Measurements from ENCODE around the gene KIF26A. TPM values are rescaled to one million over a fixed set of nuclear protein-coding genes. Genes with fewer than 3 reads are reported as not detected.

Gene KIF26A
- total RNA-seq, 4 donors from 2014 or later = 0.59 to 3.3 (median 1.5) TPM

- no peak for TF ChIP-seq CTCF (IDR thresholded peaks at IDR 0.05 in 4 of 5, conservative IDR thresholded peaks at IDR 0.05 in 1 of 5)
- no peak for TF ChIP-seq POLR2A (IDR thresholded peaks at IDR 0.05)
- Histone ChIP-seq H3K27me3 (peaks cover 2 to 57% (median 14%) of the 10 kb centered on the region in 3 donors), H3K4me3 (no peak overlapping the region)
Observed at GRCh38 chr14:104125011-104125410, 13.4 kb upstream of the KIF26A start.

GRCh38 chr14:104126753-104127152 lies 11.6 kb upstream of the KIF26A start:
- ATAC-seq = no peak

More at GRCh38 chr14:104125011-104125410, 13.4 kb upstream of the KIF26A start:
- intact Hi-C loops (cut with DNase I; ENCODE audit: low total_unique reads) = no loop called here
- ATAC-seq (no peak), DNase-seq (no peak)
- Histone ChIP-seq H3K9me3 (peaks cover 0 to 21% (median 0%) of the 10 kb centered on the region in 3 donors), H3K27ac (no peak overlapping the region), H3K4me1 (no peaks in the 10 kb centered on the region), H3K36me3 (no peaks in the 10 kb centered on the region)
- in situ Hi-C loops (cut with MboI; ENCODE audit: low sequenced_read_pairs in 4 of 4) = loop anchor here in 3 of 4 donors (25.0 kb wide), 2 partner anchors 437 to 512 kb away; no protein-coding TSS in a partner anchor

GRCh38 chr14:104128981-104129380 lies 9.4 kb upstream of the KIF26A start:
- Histone ChIP-seq H3K4me3 (no peak overlapping the region), H3K27me3 (peaks cover 0 to 33% (median 11%) of the 10 kb centered on the region in 3 donors), H3K9me3 (peaks cover 0 to 16% (median 0%) of the 10 kb centered on the region in 3 donors), H3K36me3 (no peaks in the 10 kb centered on the region), H3K4me1 (no peaks in the 10 kb centered on the region), H3K27ac (no peak overlapping the region)
- no peak for ATAC-seq
- no peak for DNase-seq
- intact Hi-C loops (cut with DNase I; ENCODE audit: low total_unique reads) (no loop called here), in situ Hi-C loops (cut with MboI; ENCODE audit: low sequenced_read_pairs in 4 of 4) (loop anchor here in 3 of 4 donors (25.0 kb wide), 2 partner anchors 433 to 508 kb away; no protein-coding TSS in a partner anchor)
- no peak for TF ChIP-seq CTCF (IDR thresholded peaks at IDR 0.05 in 4 of 5, conservative IDR thresholded peaks at IDR 0.05 in 1 of 5)
- no peak for TF ChIP-seq POLR2A (IDR thresholded peaks at IDR 0.05)

More at GRCh38 chr14:104126753-104127152, 11.6 kb upstream of the KIF26A start:
- Histone ChIP-seq H3K4me1 (no peaks in the 10 kb centered on the region), H3K9me3 (peaks cover 0 to 21% (median 0%) of the 10 kb centered on the region in 3 donors), H3K36me3 (no peaks in the 10 kb centered on the region), H3K27ac (no peak overlapping the region), H3K4me3 (no peak overlapping the region), H3K27me3 (peaks cover 0 to 42% (median 9%) of the 10 kb centered on the region in 3 donors)
- in situ Hi-C loops (cut with MboI; ENCODE audit: low sequenced_read_pairs in 4 of 4) (loop anchor here in 3 of 4 donors (25.0 kb wide), 2 partner anchors 436 to 511 kb away; no protein-coding TSS in a partner anchor), intact Hi-C loops (cut with DNase I; ENCODE audit: low total_unique reads) (no loop called here)
- no peak for DNase-seq
- TF ChIP-seq CTCF (IDR thresholded peaks at IDR 0.05 in 4 of 5, conservative IDR thresholded peaks at IDR 0.05 in 1 of 5) (no peak), POLR2A (IDR thresholded peaks at IDR 0.05) (no peak)

GRCh38 chr14:104129556-104129955 lies 8.8 kb upstream of the KIF26A start:
- in situ Hi-C loops (cut with MboI; ENCODE audit: low sequenced_read_pairs in 4 of 4) (loop anchor here in 3 of 4 donors (25.0 kb wide), 2 partner anchors 433 to 508 kb away; no protein-coding TSS in a partner anchor), intact Hi-C loops (cut with DNase I; ENCODE audit: low total_unique reads) (no loop called here)
- H3K27ac ChIP-seq = no peak overlapping the region
- TF ChIP-seq POLR2A (IDR thresholded peaks at IDR 0.05) (no peak), CTCF (IDR thresholded peaks at IDR 0.05 in 4 of 5, conservative IDR thresholded peaks at IDR 0.05 in 1 of 5) (no peak)
- ATAC-seq = no peak
- no peaks in the 10 kb centered on the region for H3K4me1 ChIP-seq
- H3K36me3 ChIP-seq = no peaks in the 10 kb centered on the region
- H3K27me3 ChIP-seq = peaks cover 1 to 33% (median 12%) of the 10 kb centered on the region in 3 donors
- DNase-seq = no peak
- H3K9me3 ChIP-seq = peaks cover 0 to 10% (median 0%) of the 10 kb centered on the region in 3 donors
- no peak overlapping the region for H3K4me3 ChIP-seq
